Astrocyte (in vitro differentiated cells and primary cell): ENCODE measurements around the gene KNSTRN. TPM values are rescaled to one million over a fixed set of nuclear protein-coding genes. Genes with fewer than 3 reads are reported as not detected.
A peak's percentile ranks its signal among the peaks of the same experiment; 100 is the strongest.

Source experiments
- DNase-seq: peaks from one replicate; pipeline ENCODE4 v3.0.0-alpha.2; 2010; ENCODE audit warnings: low read depth
- FAIRE-seq: peaks from 2 replicates; lab custom pipeline; 2011; peaks lifted over from hg19 to GRCh38; lab: Jason Lieb, UNC
- H2AFZ ChIP-seq: 2 replicates; pipeline ENCODE4 v1.6.0; 2012; ENCODE audit warnings: low read depth, low read length, inconsistent platforms
- H3K27ac ChIP-seq: 2 replicates; pipeline ENCODE4 v1.5.1; 2011; ENCODE audit warnings: low read depth, low read length, inconsistent platforms
- H3K27me3 ChIP-seq: 2 replicates; pipeline ENCODE4 v1.6.0; 2011; ENCODE audit warnings: low read length, inconsistent platforms; ENCODE audit not compliant: insufficient read depth
- H3K36me3 ChIP-seq: 2 replicates; pipeline ENCODE4 v1.5.1; 2011; ENCODE audit warnings: low read length, inconsistent platforms; ENCODE audit not compliant: insufficient read depth
- H3K4me1 ChIP-seq: 2 replicates; pipeline ENCODE4 v1.5.1; 2011; ENCODE audit warnings: low read length, inconsistent platforms; ENCODE audit not compliant: insufficient read depth
- H3K4me2 ChIP-seq: 2 replicates; pipeline ENCODE4 v1.6.0; 2012; ENCODE audit warnings: low read length, inconsistent platforms
- H3K4me3 ChIP-seq: 2 replicates; pipeline ENCODE4 v1.5.1; 2011; ENCODE audit warnings: low read depth, mild to moderate bottlenecking, low read length, inconsistent platforms; ENCODE audit not compliant: insufficient read depth
- H3K79me2 ChIP-seq: 2 replicates; pipeline ENCODE4 v1.6.0; 2012; ENCODE audit warnings: mild to moderate bottlenecking, low read length, inconsistent platforms; ENCODE audit not compliant: insufficient read depth
- H3K9ac ChIP-seq: 2 replicates; pipeline ENCODE4 v1.6.0; 2012; ENCODE audit warnings: mild to moderate bottlenecking, low read length, inconsistent platforms
- H3K9me3 ChIP-seq: 2 replicates; pipeline ENCODE4 v1.5.1; 2012; ENCODE audit warnings: low read depth, mild to moderate bottlenecking, low read length, inconsistent platforms; ENCODE audit not compliant: insufficient read depth
- H4K20me1 ChIP-seq: 2 replicates; pipeline ENCODE4 v1.6.0; 2012; ENCODE audit warnings: low read length, inconsistent platforms; ENCODE audit not compliant: insufficient read depth
- H3K27ac Mint-ChIP-seq: one replicate; pipeline ENCODE4 v1.8.0; 2021; ENCODE audit warnings: mild to moderate bottlenecking, mixed read lengths; ENCODE audit not compliant: unreplicated experiment
- H3K27me3 Mint-ChIP-seq: one replicate; pipeline ENCODE4 v1.8.0; 2021; ENCODE audit warnings: low read depth, mixed read lengths; ENCODE audit not compliant: unreplicated experiment
- H3K36me3 Mint-ChIP-seq: one replicate; pipeline ENCODE4 v1.8.0; 2021; ENCODE audit warnings: low read depth, mixed read lengths; ENCODE audit not compliant: unreplicated experiment
- H3K4me1 Mint-ChIP-seq: one replicate; pipeline ENCODE4 v1.8.0; 2021; ENCODE audit warnings: low read depth, mixed read lengths; ENCODE audit not compliant: unreplicated experiment
- H3K4me3 Mint-ChIP-seq: one replicate; pipeline ENCODE4 v1.8.0; 2021; ENCODE audit warnings: mild to moderate bottlenecking, moderate library complexity, mixed read lengths; ENCODE audit not compliant: unreplicated experiment
- H3K9me3 Mint-ChIP-seq: one replicate; pipeline ENCODE4 v1.8.0; 2021; ENCODE audit warnings: mild to moderate bottlenecking, mixed read lengths; ENCODE audit not compliant: unreplicated experiment
- EZH2 ChIP-seq: IDR thresholded peaks from 2 replicates; pipeline ENCODE4 v1.6.1; 2012; ENCODE audit warnings: mild to moderate bottlenecking, low read length, inconsistent platforms; ENCODE audit not compliant: insufficient read depth
- total RNA-seq: library from RNA; stranded (reverse); gene quantifications from 2 replicates; pipeline ENCODE4 v1.2.1, GENCODE V29; 2021
- TF ChIP-seq, protein P1 (sequence below): IDR thresholded peaks from 2 replicates; pipeline ENCODE4 v1.5.1; 2011; ENCODE audit warnings: low read depth, mild to moderate bottlenecking, inconsistent platforms, low read length, moderate library complexity; ENCODE audit not compliant: insufficient read depth

KNSTRN gene
- total RNA-seq, 1 donor from 2014 or later = 37.8 TPM

DNA sequence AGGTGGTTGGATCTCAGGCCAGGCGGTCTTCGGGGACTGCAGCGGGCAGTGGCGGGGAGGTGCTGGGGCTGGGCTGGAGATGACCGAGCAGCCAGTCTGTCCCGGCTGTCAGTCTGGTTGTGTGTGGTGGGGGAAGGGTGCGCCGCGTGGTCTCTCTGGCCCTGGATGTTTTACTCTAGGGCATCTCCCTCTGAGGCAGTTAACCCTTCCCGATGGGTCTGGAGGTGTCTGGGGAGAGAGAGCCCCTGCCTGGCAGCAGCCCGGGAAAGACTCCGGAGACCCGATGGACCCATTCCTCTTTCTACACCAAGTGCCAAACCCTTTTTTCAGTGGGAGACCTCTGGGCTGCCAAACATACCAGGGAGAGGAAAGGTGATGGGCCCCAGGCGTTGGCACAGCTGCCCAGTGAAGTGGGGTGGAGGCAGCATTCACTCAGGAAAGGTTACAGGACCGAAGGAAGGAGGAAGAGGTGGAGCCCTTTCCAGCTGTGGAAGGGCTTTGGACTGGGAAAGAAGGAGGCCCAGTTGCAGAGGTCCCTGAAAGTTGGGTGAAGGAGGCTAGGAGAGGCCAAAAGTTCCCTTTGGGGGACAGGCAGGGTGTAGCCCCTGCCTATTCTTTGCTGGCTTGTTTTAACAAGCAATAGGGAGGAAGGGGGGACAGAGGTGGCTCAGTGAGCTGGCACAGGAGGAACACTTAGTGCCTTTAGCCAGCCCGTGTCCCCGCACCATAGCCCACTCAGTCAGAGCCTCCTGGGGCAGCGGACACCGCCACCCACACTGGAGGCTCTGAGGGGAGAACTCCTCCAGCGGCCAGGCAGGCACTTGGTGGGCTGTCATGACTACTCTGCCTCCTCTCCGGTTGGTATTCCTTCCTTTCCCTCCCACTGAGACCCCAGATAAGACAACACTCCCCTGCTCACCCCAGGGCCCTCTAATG lies 55.5 kb downstream of the KNSTRN start:
- no peak overlapping the region for H3K9ac ChIP-seq
- Mint-ChIP-seq H3K36me3 (peaks cover 3% of the 10 kb centered on the region), H3K9me3 (no peaks in the 10 kb centered on the region), H3K27me3 (peaks cover 36% of the 10 kb centered on the region), H3K4me1 (peaks cover 18% of the 10 kb centered on the region), H3K27ac (peak overlapping the region; percentile 42), H3K4me3 (peak overlapping the region; percentile 89)
- no peak overlapping the region for H3K4me2 ChIP-seq
- peaks cover 64% of the 10 kb centered on the region for H3K27me3 ChIP-seq
- H3K4me3 ChIP-seq = no peak overlapping the region
- H4K20me1 ChIP-seq = peaks cover 8% of the 10 kb centered on the region
- DNase-seq (no peak), FAIRE-seq (no peak)
- no peak overlapping the region for H3K27ac ChIP-seq
- no peaks in the 10 kb centered on the region for H3K36me3 ChIP-seq
- TF ChIP-seq, protein P1, sequence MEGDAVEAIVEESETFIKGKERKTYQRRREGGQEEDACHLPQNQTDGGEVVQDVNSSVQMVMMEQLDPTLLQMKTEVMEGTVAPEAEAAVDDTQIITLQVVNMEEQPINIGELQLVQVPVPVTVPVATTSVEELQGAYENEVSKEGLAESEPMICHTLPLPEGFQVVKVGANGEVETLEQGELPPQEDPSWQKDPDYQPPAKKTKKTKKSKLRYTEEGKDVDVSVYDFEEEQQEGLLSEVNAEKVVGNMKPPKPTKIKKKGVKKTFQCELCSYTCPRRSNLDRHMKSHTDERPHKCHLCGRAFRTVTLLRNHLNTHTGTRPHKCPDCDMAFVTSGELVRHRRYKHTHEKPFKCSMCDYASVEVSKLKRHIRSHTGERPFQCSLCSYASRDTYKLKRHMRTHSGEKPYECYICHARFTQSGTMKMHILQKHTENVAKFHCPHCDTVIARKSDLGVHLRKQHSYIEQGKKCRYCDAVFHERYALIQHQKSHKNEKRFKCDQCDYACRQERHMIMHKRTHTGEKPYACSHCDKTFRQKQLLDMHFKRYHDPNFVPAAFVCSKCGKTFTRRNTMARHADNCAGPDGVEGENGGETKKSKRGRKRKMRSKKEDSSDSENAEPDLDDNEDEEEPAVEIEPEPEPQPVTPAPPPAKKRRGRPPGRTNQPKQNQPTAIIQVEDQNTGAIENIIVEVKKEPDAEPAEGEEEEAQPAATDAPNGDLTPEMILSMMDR = no peak
- TF ChIP-seq EZH2 = no peak
- no peaks in the 10 kb centered on the region for H3K9me3 ChIP-seq
- peaks cover 24% of the 10 kb centered on the region for H3K4me1 ChIP-seq
- H3K79me2 ChIP-seq = peaks cover 8% of the 10 kb centered on the region
- no peak overlapping the region for H2AFZ ChIP-seq

- Histone ChIP-seq H3K9ac (no peak overlapping the region), H3K4me1 (peaks cover 24% of the 10 kb centered on the region), H3K27ac (no peak overlapping the region), H3K9me3 (no peaks in the 10 kb centered on the region), H4K20me1 (peaks cover 15% of the 10 kb centered on the region), H3K4me2 (no peak overlapping the region), H2AFZ (no peak overlapping the region), H3K4me3 (no peak overlapping the region), H3K36me3 (no peaks in the 10 kb centered on the region), H3K79me2 (peaks cover 15% of the 10 kb centered on the region), H3K27me3 (peaks cover 59% of the 10 kb centered on the region)
- DNase-seq (no peak), FAIRE-seq (no peak)
- Mint-ChIP-seq H3K27ac (peak overlapping the region; percentile 62), H3K27me3 (peaks cover 29% of the 10 kb centered on the region), H3K4me3 (peak overlapping the region; percentile 89), H3K4me1 (peaks cover 24% of the 10 kb centered on the region), H3K9me3 (no peaks in the 10 kb centered on the region), H3K36me3 (peaks cover 3% of the 10 kb centered on the region)
- TF ChIP-seq, protein P1 = no peak
- TF ChIP-seq EZH2 = no peak
Observed at GRCh38 chr15:40438712-40439111, 56.2 kb downstream of the KNSTRN start.
